Mammary epithelial cell (primary cell): ENCODE measurements around the gene PLP2.

ENCODE experiments used
- CTCF ChIP-seq, 2 donors: IDR thresholded peaks in 1 of 2; conservative IDR thresholded peaks in 1 of 2; 2 replicates each; pipeline ENCODE4 v1.5.1; 2011 to 2012; ENCODE audit warnings: inconsistent platforms in 2 of 2, low read length in 2 of 2, mild to moderate bottlenecking in 2 of 2, control low read depth in 1 of 2, low read depth in 1 of 2; ENCODE audit not compliant: insufficient read depth in 1 of 2; ENCODE audit errors: extremely low read depth in 1 of 2
- EZH2 ChIP-seq: IDR thresholded peaks from 2 replicates; pipeline ENCODE4 v1.6.1; 2012; ENCODE audit warnings: low read length, inconsistent platforms, borderline replicate concordance

GRCh38 chrX:49188468-49189076, 16.9 kb downstream of the PLP2 start:
- TF ChIP-seq CTCF (conservative IDR thresholded peaks at IDR 0.05 in 1 of 2, IDR thresholded peaks at IDR 0.05 in 1 of 2; ENCODE audit: extremely low read depth in 1 of 2, insufficient read depth in 1 of 2, low read depth in 1 of 2, low read length in 2 of 2) (no peak), EZH2 (no peak)
